HuH-7.5 (cell line): ENCODE data around the gene BIRC7.

Experiments
- DNase-seq: peaks from one replicate; pipeline ENCODE4 v3.0.0; 2011; ENCODE audit warnings: low spot score

The BIRC7 gene, protein sequence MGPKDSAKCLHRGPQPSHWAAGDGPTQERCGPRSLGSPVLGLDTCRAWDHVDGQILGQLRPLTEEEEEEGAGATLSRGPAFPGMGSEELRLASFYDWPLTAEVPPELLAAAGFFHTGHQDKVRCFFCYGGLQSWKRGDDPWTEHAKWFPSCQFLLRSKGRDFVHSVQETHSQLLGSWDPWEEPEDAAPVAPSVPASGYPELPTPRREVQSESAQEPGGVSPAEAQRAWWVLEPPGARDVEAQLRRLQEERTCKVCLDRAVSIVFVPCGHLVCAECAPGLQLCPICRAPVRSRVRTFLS

DNA sequence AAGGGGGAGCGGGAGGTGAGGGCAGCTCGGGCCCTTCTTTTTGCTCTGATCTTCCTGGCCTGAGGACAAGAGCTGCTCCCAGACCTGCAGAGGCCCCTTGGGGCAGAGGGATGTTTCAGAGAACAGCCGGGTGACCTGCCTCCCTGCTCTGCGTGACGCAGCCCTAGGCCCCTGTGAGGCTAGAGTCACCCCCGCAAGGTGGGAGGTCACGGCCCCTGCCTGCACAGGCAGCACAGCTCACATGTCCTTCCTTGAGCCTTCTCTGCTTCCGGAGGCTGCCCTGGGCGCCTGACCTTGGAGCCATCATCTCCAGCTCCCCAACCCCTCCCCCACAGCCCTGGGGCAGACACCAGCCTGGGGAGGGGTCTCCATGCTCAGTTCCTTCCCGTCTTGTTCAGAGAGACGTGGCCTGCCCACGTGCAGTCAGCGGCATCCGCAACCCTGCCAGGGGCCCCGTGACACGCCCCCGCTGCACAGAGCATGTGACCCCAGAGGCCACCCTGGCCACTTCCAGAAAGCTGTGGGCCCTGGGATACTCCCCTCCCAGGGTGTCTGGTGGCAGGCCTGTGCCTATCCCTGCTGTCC, at the start of gene BIRC7:
TSS of gene BIRC7 (plus strand) at position 507 of the 585 bp plus-strand sequence. CDS start 192 bp downstream, outside the sequence.
- no peak for DNase-seq

DNA sequence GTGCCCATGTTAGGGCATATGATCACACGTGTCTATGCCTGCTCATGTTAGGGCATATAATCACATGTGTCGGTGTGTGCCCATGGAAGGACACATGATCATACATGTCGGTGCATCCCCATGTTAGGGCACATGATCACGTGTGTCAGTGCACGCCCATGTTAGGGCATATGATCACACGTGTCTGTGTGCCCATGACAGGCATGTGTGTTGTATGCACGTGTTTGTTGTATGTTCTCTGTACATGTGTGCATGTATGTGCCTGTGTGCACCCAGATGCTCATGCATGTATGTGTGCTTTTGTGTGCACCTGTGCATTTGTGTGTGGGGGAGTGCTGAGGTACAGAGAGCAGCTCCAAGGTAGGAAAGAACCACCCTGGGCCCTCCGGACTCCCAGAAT, 49.6 kb upstream of the BIRC7 start:
- DNase-seq, result no peak

DNA sequence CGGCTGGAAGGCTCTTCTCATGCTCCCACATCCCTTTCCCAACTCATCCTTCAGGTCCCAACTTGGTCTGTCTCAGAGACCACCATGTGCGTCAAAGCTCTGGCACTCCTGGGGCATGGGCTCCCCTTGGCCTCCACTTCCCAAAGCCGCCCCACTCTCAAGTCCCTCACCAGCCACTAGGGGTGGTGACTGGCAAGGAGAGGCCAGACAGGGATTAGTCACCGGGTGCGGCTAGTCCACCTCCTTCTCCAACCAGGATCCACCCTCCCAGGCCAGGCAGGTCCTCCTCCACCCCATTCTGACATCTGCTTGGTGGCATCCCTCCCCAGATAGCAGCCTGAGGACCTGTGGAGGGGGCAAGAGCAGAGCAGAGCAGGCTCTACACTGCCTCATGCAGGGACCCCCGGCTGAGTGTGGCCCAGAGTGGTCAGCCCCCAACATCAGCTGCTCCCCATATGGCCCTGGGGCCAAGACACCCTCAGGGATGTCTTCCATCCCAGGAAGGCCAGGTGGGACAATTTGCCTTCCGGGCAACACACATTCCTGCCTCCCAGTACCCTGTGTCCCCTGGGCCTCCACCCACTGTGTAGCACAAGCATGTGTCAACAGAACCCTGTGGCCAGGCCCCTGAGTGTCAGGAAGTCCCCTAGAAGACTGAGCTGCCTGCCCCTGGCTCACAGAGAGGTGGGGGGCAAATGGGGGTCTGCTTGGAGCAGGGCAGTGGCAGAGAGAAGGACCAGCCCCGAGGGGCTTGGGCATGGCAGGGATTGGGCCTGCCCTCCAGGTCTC, 49.0 kb upstream of the BIRC7 start:
- DNase-seq, result no peak

DNA sequence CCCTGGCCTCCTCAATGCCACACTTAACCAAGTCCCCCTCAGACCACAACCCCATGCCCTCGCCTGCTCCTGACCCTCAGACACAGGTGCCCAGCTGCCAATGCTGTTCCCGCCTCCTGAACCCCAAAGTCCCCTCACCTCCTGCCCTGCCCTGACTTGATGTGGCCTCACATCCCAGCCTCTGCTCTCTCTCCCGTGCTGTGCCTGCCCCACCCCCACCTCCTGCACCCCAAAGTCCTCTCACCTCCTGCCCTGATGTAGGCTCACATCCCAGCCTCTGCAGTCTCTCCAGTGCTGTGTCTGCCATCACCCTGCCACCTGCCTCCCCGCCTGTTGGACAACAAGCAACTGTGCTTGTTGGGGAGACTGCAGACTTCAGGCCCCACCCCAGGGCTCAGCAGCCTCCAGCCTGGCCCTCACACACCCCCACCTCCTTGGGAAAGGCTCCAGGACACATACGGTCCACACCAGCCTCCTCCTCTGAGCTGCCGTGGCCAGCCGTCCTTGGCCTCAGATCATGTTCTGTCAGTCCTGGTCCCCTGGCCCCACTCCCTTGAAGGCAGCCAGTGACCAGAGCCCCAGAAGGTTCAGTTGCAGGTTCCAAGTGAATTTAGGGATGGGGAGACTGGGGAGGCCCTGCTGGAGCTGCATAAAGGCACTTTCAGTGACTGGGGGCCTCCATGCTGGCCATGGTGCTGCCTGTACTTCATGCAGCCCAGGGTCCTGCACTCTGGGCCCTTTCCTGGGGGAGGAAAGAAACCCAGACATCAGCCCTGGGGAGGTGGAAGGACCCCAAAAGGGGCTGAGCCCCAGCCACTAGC, 48.2 kb upstream of the BIRC7 start:
- DNase-seq, result no peak

DNA sequence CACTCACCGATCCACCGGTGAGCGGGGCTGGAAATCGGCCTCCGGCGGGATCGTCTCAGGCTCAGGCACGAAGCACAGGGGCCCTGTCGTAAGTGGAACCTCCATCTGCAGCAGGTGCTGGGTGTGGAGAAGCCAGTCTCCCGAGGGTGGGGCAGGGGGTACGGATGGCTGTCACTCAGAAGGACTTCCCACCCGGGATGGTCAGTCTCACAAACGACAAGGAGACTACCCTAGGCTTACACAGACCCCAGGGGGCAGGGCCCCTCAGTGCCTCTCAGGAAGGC, 47.6 kb upstream of the BIRC7 start:
- no peak for DNase-seq

DNA sequence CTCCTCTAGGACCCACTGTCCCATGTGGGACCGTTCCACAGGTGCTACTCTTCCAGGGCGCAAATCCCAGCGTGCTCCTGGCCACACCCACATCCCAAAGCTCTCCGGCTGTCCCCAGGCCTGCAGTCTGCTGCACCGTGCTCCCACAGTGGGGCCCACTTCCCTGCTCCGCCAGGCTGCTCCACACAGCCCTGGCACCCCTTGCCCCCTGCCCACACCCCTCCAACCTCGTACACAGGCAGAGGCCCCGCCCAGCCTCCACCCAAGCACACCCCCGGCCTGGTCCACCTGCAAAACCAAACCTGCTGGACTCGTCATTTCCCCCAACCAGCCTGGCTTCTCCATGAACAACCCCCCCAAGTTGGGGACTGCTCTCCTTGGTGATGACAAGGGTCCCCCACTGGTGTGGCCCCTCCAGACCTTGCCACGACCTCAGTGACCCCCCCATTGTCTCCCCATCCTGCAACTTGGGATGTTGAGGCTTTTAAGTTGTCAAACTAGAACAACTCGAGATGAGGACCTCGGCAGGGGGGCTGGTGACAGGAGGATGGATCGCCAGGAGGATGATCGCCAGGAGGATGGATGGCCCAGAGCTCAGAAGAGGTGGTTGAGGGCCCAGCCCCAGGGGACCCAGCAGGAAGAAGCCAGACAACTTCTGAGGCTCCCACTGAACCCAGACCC, 46.9 kb upstream of the BIRC7 start:
- no peak for DNase-seq

DNA sequence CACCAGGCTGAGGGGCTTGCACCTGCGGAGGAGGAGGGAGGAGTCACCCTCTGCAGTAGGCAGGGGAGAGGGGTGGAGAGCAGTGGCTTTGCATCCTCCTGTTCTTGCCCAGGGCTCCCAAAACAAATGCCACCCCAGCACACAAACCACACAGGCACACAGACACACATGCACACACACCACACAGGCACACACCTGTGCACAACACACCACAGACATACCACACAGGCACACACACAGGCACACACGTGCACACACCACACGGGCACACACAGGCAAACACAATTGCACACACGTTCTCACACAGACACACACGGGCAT, 46.4 kb upstream of the BIRC7 start:
- no peak for DNase-seq

DNA sequence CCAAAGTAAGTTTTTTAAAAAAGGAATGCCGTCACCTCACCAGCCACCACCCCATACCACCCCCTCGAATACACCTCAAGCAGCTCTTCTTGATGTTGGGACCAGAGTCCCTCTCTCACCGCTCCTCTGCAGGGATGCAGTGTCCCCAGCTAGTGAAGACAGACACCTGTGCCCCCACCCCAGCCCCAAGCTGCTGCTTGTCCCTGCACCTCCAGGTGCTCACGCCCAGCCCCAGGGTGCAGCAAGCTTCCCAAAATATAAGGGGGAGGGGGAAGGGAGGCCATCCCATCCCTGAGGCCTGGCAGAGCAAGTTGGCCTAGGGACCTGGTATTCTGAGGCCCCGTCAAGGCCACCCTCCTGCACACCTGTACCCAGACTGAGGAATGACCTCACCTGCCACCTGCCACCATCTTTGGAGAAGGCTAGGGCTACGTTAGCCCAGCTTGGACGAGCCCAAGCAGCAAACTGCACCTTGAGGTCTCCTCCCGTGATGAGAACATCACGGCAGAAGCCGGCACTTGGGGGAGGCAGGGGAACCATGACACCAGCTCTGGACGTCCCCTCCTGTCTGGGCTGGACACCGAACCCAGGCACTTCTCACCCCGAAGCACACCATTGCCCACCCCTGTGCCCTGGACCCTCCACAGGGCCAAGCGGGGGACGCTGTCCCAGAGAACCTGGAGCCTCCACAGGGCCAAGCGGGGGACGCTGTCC, 45.7 kb upstream of the BIRC7 start:
- no peak for DNase-seq

DNA sequence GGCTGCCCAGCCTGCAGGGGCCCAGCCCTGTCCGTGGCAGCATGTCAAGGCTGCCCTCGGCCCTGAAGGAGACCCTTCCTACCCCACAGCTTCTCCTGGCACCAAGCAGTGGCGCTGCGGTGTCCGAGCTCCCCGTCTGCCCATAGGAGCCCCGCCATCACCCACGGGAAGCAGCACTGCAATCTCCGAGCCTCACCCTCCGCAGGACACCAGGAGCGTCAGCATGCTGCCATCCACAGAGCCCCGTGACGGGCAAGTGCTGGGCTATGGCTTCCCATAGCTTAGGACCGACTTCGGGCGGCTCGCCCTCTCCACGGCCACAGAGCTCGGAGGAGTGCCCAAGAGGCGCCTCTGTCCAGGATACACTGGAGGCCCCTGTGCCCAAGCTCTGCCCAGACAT, 44.9 kb upstream of the BIRC7 start:
- DNase-seq, result no peak

DNA sequence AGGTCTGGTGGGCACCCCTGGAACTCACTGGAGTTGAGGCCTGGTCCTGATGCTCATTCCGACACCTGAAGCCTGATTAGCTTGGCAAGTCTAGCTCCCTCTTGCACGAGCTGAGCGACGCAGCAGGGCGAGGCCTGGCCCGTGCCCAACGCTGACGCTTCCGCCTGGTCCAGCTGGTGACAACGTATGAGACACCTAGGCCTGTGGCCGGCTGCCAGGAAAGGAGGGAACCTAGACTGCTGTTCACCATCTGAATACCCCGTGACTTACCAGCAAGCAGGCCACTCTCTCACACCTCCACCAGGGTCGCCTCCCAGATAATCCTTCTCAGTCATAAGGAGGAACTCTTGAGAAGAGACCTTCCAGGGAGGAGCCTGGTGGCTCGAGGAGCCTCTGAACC, 44.3 kb upstream of the BIRC7 start:
- DNase-seq, result no peak

DNA sequence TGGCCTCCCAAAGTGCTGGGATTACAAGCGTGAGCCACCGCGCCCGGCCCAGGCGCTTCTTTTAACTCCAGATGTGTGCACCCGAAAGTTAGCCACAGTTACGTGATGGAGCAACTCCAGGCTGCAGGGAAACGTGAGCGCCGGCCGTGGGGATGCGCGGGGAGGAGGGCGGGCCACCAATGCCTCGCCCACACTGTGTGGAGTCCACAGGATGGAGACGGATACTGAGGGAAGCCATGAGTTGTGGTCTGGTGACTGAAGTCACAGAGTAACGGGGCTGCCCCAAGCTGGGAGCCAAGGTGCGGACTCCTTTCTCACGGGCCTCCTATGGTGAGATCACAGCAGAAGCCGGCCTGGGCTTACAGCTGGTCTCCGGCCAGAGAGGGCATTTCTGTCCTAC, 43.0 kb upstream of the BIRC7 start:
- DNase-seq, result no peak

DNA sequence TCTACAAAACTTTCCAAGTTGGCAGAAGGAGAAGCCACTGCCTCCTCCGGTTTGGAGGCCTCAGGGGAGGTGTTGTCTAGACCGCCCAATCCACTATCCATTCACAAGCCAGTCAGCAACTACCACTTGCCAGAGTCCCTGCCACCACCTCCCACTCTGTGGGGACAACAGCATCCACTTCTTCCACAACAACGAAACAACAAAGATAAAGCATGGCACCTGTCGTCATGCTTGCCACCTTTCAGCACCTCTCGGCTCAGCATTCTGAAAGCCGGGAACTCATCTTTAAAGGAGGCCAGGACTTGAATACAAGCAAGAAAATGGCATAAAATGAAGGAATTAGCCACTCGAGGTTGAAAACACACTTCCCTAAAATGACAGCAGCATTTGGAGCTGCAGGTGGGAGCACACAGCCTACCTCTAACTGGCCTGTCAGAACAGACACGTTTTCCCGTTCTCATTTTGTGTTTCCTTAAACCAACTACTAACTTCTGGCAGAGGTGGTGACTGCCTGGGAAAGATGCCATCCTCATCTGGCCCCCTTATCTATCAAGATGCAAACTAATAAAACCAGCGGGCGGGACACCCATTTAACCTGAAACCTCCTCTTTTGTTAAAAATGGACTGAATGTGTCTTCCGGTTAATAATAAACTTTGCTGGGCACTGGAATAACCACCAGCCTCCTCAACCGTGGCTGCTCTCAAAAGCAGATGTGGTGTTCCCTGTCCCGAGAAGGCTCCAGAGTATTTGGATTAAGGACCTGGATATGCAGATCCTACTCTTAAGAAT, 41.5 kb upstream of the BIRC7 start:
- no peak for DNase-seq

DNA sequence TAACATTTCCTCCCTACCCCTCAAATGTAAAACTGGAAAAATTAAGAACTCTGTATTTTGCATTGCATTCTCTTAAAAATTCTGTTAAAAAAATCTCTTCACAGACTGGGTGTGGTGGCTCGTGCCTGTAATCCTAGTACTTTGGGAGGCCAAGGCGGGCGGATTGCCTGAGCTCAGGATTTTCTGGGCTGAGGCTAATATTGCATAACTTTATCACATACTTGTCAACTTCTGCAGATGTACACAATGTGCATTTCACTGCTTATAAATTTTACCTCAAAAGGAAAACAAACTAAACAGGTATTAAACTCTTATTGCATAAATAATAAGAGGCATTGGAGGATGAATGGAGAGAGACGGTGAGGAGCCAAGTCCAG, 40.9 kb upstream of the BIRC7 start:
- no peak for DNase-seq

DNA sequence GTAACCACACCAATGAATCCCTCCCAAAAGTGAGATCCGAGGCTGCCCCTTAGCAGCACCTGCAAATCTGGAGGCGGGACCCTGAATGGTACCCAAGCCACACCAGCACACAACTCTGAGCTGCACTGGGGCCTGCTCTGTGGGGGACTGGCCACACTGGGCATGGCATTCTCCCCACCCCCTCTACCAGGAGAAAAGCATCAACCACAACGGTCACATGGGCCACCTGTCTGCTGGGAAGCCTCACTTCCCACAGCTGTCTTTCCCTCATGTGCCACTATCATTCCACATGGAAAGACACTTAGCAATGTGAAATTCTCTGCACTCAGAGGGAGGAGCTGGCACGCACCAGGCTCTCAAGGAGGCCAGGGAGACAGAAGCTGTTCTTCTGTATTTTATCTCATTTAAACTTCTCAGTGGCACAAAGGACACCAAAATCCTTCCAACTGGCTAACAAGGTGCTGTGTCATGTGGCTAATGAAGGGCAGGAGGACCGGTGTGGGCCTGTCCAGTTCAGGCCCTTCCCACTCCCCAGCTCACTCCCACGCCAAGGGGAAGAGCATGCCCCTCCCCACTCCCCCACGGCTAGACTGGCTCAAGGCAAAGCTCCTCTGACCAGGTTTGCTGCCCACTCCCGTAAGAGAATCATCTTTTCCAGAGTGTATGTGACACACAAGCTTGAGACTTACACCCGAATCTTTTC, 38.8 kb upstream of the BIRC7 start:
- no peak for DNase-seq

DNA sequence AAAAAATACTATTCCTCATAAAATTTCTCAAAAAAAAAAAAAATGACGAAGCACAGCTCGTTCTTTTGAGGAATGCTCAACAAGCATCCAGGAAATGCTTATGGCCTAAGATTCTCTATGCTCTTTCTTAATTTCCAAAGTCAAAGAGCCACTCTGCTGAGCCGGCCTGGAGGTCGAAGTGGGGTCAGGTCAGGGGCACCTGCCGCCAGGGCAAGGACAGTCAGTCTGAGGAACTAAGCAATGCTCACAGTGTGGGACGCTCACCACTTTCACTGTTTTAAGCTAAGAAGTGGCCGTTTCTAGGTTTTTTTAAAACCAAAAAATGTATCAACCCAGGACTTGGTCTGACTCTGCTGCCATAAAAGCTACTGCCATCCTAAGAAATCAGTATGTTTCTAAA, 37.1 kb upstream of the BIRC7 start:
- no peak for DNase-seq

DNA sequence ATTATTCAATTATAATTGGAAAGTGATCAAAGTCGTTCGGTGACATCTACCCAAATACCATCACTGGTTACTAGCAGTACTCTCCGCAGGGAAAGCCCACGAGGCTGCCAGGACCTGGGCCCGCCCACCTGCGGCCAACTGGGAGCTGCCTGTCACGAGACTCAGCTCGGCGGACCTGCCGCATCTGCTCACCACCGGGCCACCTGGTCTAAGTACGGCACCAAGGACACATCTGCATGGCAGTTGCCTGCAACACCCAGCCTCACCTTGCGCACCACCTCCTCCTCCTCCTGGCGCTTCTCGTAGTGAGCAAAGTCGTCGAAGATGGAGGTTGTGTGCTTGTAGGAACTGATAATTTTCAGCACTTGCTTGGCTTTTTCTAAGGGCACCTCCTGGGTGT, 33.7 kb upstream of the BIRC7 start:
- DNase-seq, result no peak

DNA sequence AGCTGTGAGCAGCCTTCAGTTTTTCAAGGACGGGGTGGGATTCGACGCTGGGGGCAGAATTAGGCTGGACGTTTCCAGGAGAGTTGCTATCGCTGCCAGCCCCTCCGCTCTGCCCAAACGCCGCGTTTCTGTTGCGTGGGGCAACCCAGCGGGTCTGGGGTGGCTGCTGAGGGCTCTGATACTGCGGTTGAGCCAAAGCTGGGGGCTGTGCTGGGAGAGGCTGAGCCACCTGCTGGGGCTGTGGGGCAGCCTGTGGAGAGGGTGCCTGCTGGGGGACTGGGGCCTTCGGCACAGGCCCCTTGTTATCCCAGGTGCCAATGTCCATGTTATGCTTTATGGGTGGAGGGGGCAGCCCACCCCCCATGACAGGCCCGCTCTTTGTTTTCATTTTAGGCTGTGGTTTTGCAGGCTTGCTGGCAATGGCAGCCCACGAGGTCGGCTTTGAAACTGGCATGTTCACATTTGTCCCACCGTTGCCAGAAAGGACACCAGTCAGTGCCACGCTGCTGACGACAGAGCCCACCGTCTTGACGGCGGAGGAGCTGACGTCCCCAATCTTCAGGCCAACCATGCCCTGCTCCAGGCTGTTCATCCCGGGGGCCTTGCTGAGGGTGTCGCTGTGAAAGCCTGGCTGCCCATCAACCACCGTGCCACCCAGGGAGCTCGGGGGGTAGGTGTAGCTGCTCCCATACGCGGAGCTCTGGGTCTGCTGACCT, 32.7 kb upstream of the BIRC7 start:
- DNase-seq, result no peak

DNA sequence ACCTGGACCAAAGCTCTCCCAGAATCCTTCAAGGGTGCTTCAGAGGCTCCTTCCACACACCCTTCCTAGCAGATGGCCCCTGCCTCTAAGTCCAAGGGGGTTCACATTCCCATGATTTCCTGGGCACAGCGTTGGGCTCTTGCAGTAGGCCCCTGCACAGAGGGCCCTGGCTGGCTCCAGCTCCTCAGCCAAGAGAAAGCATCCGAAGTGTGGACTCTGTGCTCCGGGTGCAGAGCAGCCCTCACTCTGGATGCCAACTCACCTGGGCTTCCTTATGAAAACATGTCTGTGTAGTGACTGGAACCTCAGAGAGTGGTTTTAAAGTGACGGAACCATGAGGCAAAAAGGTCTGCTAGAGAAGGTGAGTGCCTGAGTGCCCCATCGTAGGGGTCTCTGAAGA, 31.3 kb upstream of the BIRC7 start:
- no peak for DNase-seq

DNA sequence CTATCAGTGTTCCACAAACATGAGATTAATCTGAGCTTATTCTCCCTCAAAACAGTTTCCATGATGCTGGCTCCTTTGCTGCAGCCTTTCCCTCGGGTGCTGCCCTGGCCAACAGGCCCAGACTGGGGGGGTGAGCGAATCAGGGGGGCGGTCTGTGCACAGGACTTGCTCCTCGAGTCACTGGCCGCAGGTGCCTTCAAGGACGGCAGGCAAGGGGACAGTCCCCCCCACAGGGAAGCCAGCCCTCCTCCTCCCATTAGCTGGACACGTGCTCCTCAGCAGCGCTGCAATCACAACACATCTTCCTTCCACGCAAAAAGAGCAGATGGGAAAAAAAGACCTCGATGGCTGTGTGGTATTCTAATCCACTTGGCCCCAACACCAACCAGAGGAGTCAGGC, 29.8 kb upstream of the BIRC7 start:
- no peak for DNase-seq

DNA sequence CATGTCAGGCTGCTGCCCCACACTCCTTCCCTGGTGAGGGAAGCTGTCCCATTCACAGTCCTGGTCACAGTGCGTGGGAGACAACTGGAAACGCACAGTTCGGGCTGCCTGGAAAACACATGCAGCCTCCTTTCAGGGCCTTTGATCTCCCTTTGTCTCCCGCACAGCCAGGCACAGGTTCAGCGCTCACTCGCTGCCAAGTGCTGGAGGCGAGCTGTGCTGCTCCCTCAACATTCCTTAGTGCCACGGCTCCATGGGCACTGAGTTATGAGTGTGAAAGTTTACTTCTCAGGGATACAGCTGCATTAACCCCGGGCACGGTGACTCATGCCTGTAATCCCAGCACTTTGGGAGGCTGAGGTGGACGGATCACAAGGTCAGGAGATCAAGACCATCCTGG, 28.8 kb upstream of the BIRC7 start:
- DNase-seq, result no peak
